Astrocyte of the spinal cord (primary cell): ENCODE results near the gene GFER.

Experiments
- DNase-seq: peaks from one replicate; pipeline ENCODE4 v3.0.0; 2011; ENCODE audit warnings: low read depth, low spot score
- H3K4me3 ChIP-seq: 2 replicates; pipeline ENCODE4 v1.5.1; 2011; ENCODE audit warnings: low read depth, mild to moderate bottlenecking, low read length, moderate library complexity
- in situ Hi-C: cut with HindIII; loops from 2 replicates; pipeline ENCODE4 v1.10.0; 2017; ENCODE audit warnings: low sequenced_read_pairs
- TF ChIP-seq, protein P1 (sequence below): IDR thresholded peaks from 2 replicates; pipeline ENCODE4 v1.5.1; 2012; ENCODE audit warnings: low read depth, mild to moderate bottlenecking, low read length, inconsistent platforms

The GFER gene

DNA sequence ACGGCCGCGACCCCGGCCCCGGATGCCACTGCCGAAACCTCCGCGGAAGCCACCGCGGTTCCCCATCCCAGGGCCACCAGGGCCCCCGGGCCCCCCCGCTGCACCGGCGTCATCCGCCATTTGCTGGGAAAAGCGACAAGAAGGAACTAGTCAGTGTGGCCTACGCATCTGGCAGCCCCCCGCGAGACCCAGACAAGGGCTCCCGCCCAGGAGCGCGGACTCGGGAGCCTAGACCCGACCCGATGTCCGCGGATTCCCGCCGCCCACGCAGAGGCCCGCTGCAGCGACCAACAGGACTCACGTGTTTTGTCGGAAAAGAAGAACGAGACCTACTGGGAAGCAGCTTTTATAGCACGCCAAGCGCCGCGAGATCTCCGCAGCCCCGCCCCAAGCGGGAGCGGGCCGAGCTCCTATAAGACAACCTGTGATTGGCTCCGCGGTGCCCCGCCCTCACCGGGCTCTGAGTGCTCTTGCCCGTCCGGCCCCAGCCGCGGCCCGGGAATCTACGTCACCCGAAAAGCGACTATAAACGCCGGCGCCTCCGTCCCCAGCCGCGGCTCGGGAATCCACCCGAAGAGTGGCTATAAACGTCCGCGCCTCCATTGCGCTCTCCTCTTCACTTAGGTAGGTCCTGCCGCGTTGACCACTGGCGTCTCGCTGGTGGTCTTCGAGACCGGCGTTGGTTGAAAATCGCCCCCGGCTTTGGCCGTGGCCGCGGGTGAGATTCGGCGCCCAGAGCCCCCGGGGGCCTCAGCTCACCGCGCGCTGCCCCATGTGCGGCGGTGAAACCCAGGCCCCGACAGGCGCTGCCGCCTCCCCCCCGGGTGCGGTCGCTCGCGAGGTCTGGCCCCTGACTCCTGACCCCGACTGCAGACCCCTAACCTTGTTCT is 19.2 kb upstream of the GFER start, which contains the start of gene RPS2:
TSS of gene RPS2 (minus strand) at position 321 of the 890 bp plus-strand sequence. CDS start at position 120, 201 bp downstream.
- H3K4me3 ChIP-seq: peak within 1 kb of the TSS; percentile 84
- in situ Hi-C loops: no loop called here
- TF ChIP-seq, protein P1, sequence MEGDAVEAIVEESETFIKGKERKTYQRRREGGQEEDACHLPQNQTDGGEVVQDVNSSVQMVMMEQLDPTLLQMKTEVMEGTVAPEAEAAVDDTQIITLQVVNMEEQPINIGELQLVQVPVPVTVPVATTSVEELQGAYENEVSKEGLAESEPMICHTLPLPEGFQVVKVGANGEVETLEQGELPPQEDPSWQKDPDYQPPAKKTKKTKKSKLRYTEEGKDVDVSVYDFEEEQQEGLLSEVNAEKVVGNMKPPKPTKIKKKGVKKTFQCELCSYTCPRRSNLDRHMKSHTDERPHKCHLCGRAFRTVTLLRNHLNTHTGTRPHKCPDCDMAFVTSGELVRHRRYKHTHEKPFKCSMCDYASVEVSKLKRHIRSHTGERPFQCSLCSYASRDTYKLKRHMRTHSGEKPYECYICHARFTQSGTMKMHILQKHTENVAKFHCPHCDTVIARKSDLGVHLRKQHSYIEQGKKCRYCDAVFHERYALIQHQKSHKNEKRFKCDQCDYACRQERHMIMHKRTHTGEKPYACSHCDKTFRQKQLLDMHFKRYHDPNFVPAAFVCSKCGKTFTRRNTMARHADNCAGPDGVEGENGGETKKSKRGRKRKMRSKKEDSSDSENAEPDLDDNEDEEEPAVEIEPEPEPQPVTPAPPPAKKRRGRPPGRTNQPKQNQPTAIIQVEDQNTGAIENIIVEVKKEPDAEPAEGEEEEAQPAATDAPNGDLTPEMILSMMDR: no peak
- DNase-seq: peak; percentile 99

DNA sequence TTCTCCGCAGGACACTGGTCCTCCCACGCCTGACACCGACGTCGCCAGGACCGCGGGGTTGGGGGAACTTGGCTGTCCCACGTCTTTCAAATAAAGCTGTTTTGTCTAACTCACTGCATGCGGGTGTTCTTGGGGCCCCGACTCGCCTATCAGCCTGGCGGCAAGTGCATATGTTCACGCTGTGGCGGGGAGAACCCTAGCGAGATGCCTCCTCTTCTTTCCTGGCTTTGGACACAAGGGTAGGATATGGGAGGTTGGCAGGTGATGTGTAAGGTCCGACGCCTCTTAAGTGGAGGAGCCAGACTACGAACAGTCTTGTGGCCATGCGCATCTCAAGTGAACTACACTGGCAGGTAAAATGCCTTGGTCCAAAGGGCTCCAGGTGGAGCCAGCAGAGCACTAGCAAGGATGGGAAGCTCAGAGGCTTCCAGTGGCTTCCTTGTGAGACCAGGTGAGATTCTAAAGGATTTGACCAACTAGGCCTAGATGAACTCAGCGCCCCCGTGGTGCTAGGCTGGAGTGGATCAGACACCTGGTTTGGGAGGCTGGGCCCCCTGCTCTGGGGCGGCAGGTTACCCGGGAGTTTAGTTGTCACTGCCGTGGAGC is 18.5 kb upstream of the GFER start:
- H3K4me3 ChIP-seq: peak overlapping the region; percentile 84
- no peak for DNase-seq
- in situ Hi-C loops: no loop called here
- TF ChIP-seq, protein P1: no peak

DNA sequence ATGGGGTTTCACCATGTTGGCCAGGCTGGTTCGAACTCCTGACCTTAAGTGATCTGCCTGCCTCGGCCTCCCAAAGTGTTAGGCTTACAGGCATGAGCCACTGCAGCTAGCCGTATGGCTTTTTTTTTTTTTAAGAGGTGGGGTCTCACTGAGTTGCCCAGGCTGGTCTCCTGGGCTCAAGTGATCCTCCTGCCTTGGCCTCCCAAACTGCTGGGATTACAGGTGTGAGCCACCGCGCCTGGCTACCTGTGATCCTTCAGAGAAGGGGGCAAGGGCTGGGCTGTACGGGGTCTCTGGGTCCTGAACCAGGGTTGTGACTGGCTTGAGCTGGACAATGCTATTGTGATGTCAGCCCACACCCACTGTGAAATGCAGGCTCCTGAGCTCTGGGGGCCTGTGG is 17.5 kb upstream of the GFER start, which contains the start of gene RNF151:
TSS of gene RNF151 (plus strand) at position 397 of the 400 bp plus-strand sequence. CDS start 26 bp downstream, outside the sequence.
- DNase-seq: no peak
- H3K4me3 ChIP-seq: peak within 1 kb of the TSS; percentile 84
- TF ChIP-seq, protein P1: no peak
- in situ Hi-C loops: no loop called here

DNA sequence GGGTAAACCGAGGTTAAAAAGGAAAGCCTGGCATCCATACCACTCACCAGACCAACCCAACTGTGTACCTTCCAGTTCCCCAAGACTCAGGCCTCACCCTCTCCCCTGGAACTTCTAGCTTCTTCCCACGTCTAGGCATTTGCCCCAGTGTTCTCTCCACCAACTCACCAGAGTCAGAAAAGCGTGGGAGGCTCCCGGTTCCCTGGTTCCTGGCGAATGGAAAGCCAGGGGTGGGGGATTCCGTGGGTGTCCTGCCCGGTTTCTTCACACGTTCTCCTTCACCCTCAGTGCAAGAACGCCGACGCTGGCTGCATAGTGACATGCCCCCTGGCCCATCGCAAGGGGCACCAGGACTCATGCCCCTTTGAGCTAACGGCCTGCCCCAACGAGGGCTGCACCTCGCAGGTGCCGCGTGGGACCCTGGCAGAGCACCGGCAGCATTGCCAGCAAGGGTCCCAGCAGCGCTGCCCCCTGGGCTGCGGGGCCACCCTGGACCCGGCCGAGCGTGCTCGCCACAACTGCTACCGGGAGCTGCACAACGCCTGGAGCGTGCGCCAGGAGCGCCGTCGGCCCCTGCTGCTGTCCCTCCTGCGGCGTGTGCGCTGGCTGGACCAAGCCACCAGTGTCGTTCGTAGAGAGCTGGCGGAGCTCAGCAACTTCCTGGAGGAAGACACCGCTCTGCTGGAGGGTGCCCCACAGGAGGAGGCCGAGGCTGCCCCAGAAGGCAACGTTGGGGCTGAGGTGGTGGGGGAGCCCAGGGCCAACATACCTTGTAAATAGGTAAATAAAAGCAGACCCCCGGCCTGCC is 15.6 kb upstream of the GFER start:
- DNase-seq: no peak
- in situ Hi-C loops: no loop called here
- TF ChIP-seq, protein P1: no peak
- H3K4me3 ChIP-seq: no peak overlapping the region

DNA sequence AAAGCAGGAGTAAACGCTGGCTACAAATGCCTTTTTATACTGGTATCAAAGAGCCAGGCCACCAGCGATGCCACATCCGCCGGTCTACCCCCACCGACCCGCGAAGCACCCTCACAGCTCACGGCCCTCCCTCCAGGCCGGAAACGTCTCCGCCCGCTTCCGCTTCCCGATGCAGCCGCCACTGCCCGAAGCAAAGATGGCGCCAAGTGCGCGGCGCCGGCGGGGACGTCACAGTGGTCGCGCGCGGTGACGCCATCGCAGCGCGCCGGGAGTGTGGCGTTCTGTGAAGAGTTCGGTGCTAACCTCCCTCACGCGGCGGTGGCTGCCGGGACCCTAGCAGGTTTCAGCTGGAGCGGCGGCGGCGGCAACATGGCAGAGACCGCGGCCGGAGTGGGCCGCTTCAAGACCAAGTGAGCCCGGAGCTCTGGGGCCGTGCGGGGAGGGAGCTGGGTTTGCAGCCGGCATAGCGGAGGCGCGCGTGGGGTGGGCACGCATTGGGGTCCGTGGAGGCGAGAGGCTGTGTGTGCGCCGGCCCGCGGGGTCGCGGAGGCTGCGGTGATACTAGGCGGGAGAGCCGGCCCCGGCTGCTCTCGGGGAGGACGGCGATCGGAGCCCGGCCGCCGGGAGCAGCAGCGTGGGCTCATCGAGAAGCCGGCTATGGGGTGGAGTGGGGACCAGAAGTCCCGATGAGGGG is 12.1 kb upstream of the GFER start, which contains the start of gene TBL3:
TSS of gene TBL3 (plus strand) at position 258 of the 694 bp plus-strand sequence. CDS start at position 370, 112 bp downstream.
- TF ChIP-seq, protein P1: no peak
- H3K4me3 ChIP-seq: peak within 1 kb of the TSS; percentile 59
- in situ Hi-C loops: no loop called here
- DNase-seq: peak; percentile 96

DNA sequence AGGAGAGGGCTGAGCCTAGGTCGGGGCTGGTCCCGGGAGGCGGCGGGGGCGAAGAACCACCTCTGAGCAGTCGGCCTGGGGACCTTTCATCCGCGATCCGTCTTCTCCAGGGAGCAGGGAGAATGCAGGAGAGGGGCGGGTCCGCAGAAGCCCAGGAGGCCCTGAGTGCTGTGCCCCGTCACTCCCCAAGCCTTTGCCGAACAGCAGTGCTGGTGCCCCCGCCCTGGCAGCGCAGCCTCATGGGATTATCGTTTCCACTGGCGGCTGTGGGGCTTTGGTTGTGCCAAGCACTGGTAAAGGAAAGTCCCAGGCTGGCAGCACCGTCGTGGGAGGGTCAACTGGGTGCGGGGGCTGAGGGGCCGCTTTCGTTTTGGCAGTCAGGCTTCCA is 11.5 kb upstream of the GFER start:
- peak overlapping the region; percentile 59 for H3K4me3 ChIP-seq
- in situ Hi-C loops: no loop called here
- TF ChIP-seq, protein P1: no peak
- no peak for DNase-seq
